GM12878 (cell line): ENCODE data around the gene CTDSP1. TPM values are rescaled to one million over a fixed set of nuclear protein-coding genes. Genes with fewer than 3 reads are reported as not detected.

ENCODE experiments used
- ATAC-seq: fragments of 200-7000 bp; cut with Tn5 transposase; 3 replicates; pipeline ENCODE4 v1.9.1; 2020; ENCODE audit warnings: mild to moderate bottlenecking, moderate library complexity
- BruUV-seq: library from RNA; stranded (reverse); fragments of 400-500 nt; replicated peaks from 2 replicates; lab custom pipeline; 2021; lab: Mats Ljungman, UMichigan
- CTCF ChIA-PET: fragments of 300-600 bp; sonication (Branson Sonifier 250); formaldehyde crosslinking; extraction: SDS; loops from one replicate; lab custom pipeline; 2021; ENCODE audit warnings: inconsistent platforms; lab: Yijun Ruan, JAX
- POLR2A ChIA-PET: fragments of 350-600 bp; formaldehyde crosslinking; extraction: SDS; loops from one replicate; lab custom pipeline; 2021; ENCODE audit warnings: inconsistent platforms; lab: Charles Lee
- RAD21 ChIA-PET: fragments of 300-600 bp; sonication (Branson Sonifier 250); formaldehyde crosslinking; loops from one replicate; lab custom pipeline; 2023; ENCODE audit warnings: antibody characterized with exemption; ENCODE audit not compliant: unreplicated experiment; lab: Charles Lee
- SMC1A ChIA-PET: fragments of 300-600 bp; sonication (Branson Sonifier 250); formaldehyde crosslinking; loops from one replicate; lab custom pipeline; 2023; ENCODE audit not compliant: unreplicated experiment, uncharacterized antibody; lab: Charles Lee
- DNase-seq: peaks from one replicate; pipeline ENCODE4 v3.0.0-alpha.2; 2011; ENCODE audit warnings: low read depth, low spot score
- FAIRE-seq: peaks from 3 replicates; lab custom pipeline; 2011; peaks lifted over from hg19 to GRCh38; lab: Jason Lieb, UNC
- H2AFZ ChIP-seq: 2 replicates; pipeline ENCODE4 v1.6.0; 2011; ENCODE audit warnings: low read depth, low read length, control low read depth; ENCODE audit not compliant: control insufficient read depth
- H3K27ac ChIP-seq: 2 replicates; pipeline ENCODE4 v1.5.1; 2011; ENCODE audit warnings: control low read depth; ENCODE audit not compliant: control insufficient read depth, insufficient read depth
- H3K27me3 ChIP-seq, 2 experiments: replicated peaks in 1 of 2; 2 replicates each; pipeline versions ENCODE4 v1.6.0 to v1.6.1; 2011; ENCODE audit warnings: low read length in 1 of 2; ENCODE audit not compliant: control insufficient read depth in 2 of 2, insufficient read depth in 2 of 2
- H3K36me3 ChIP-seq, 2 experiments: 2 replicates each; pipeline ENCODE4 v1.5.1; 2011; ENCODE audit warnings: low read length in 1 of 2; ENCODE audit not compliant: control insufficient read depth in 2 of 2, insufficient read depth in 2 of 2
- H3K4me1 ChIP-seq: 2 replicates; pipeline ENCODE4 v1.6.1; 2011; ENCODE audit warnings: mild to moderate bottlenecking, low read length, moderate library complexity, mixed read lengths; ENCODE audit not compliant: control insufficient read depth, insufficient read depth
- H3K4me2 ChIP-seq: 2 replicates; pipeline ENCODE4 v1.6.0; 2011; ENCODE audit warnings: control low read depth; ENCODE audit not compliant: control insufficient read depth, insufficient read depth
- H3K4me3 ChIP-seq: fragments of 200-600 bp; sonication (generic); 2 replicates; pipeline ENCODE4 v1.5.1; 2016
- H3K79me2 ChIP-seq: 2 replicates; pipeline ENCODE4 v1.6.0; 2011; ENCODE audit warnings: low read length; ENCODE audit not compliant: control insufficient read depth, insufficient read depth
- H3K9ac ChIP-seq: 2 replicates; pipeline ENCODE4 v1.8.0; 2011; ENCODE audit warnings: low read length, control low read depth, mixed read lengths; ENCODE audit not compliant: control insufficient read depth, insufficient read depth
- H3K9me3 ChIP-seq: replicated peaks from 3 replicates; pipeline ENCODE4 v1.5.1; 2011; ENCODE audit warnings: mild to moderate bottlenecking, low read length; ENCODE audit not compliant: control insufficient read depth, insufficient read depth
- H4K20me1 ChIP-seq: 2 replicates; pipeline ENCODE4 v1.6.0; 2011; ENCODE audit not compliant: control insufficient read depth, insufficient read depth
- ATF7 ChIP-seq: fragments of 450-650 bp; IDR thresholded peaks from 2 replicates; pipeline ENCODE4 v1.6.1; 2016; ENCODE audit warnings: low read depth, mild to moderate bottlenecking
- ESRRA ChIP-seq: IDR thresholded peaks from 2 replicates; pipeline ENCODE4 v1.6.1; 2012; ENCODE audit warnings: mild to moderate bottlenecking, low read length, improper control_type of control experiment
- ETV6 ChIP-seq, 2 experiments: fragments of 450-650 bp in 1 of 2; IDR thresholded peaks in 1 of 2; conservative IDR thresholded peaks in 1 of 2; 2 replicates each; pipeline ENCODE4 v1.6.1; 2014; ENCODE audit warnings: antibody characterized with exemption in 1 of 2, borderline replicate concordance in 1 of 2, low read depth in 1 of 2, mild to moderate bottlenecking in 1 of 2, moderate library complexity in 1 of 2
- FOS ChIP-seq: IDR thresholded peaks from 3 replicates; pipeline ENCODE4 v1.6.1; 2011; ENCODE audit warnings: borderline replicate concordance; ENCODE audit not compliant: insufficient read length; ENCODE audit errors: extremely low read depth
- GABPA ChIP-seq: IDR thresholded peaks from 2 replicates; pipeline ENCODE4 v1.6.1; 2014; ENCODE audit warnings: antibody characterized with exemption, low read depth, mild to moderate bottlenecking, inconsistent platforms
- MYB ChIP-seq: fragments of 150-350 bp; IDR thresholded peaks from 2 replicates; pipeline ENCODE4 v1.6.1; 2014; ENCODE audit warnings: mild to moderate bottlenecking, low read depth, low read length, borderline replicate concordance
- NR2C2 ChIP-seq: IDR thresholded peaks from 2 replicates; pipeline ENCODE4 v1.6.1; 2011; ENCODE audit warnings: borderline replicate concordance, low read depth; ENCODE audit not compliant: control insufficient read depth, insufficient read length
- PAX5 ChIP-seq: IDR thresholded peaks from 2 replicates; pipeline ENCODE4 v1.6.1; 2011; ENCODE audit warnings: low read depth, low read length, borderline replicate concordance
- SIX5 ChIP-seq: IDR thresholded peaks from 2 replicates; pipeline ENCODE4 v1.6.1; 2011; ENCODE audit warnings: mild to moderate bottlenecking, low read depth, low read length, moderate library complexity; ENCODE audit not compliant: severe bottlenecking
- SMARCA5 ChIP-seq: fragments of 450-650 bp; IDR thresholded peaks from 2 replicates; pipeline ENCODE4 v1.6.1; 2017; ENCODE audit warnings: mild to moderate bottlenecking
- SUPT20H ChIP-seq: IDR thresholded peaks from 2 replicates; pipeline ENCODE4 v1.6.1; 2011; ENCODE audit warnings: low read depth, mild to moderate bottlenecking, low read length, moderate library complexity, borderline replicate concordance; ENCODE audit not compliant: control insufficient read depth
- SUZ12 ChIP-seq: fragments of 200-600 bp; sonication (generic); IDR thresholded peaks from one replicate; pipeline ENCODE4 v1.6.1; 2018; ENCODE audit warnings: antibody characterized with exemption, mild to moderate bottlenecking; ENCODE audit not compliant: unreplicated experiment
- TARDBP ChIP-seq: IDR thresholded peaks from 2 replicates; pipeline ENCODE4 v1.6.1; 2016; ENCODE audit warnings: borderline replicate concordance
- TBL1XR1 ChIP-seq: IDR thresholded peaks from 2 replicates; pipeline ENCODE4 v1.6.1; 2012; ENCODE audit warnings: low read depth, low read length, improper control_type of control experiment
- ZSCAN29 ChIP-seq: fragments of 450-650 bp; IDR thresholded peaks from 2 replicates; pipeline ENCODE4 v1.6.1; 2017; ENCODE audit warnings: mild to moderate bottlenecking, moderate library complexity
- in situ Hi-C: fragments of 300-500 bp; cut with MboI; formaldehyde crosslinking; loops from 9 replicates; pipeline ENCODE4 v1.14.3; 2018; ENCODE audit warnings: mixed read lengths
- intact Hi-C: fragments of 100-400 bp; cut with micrococcal nuclease; formaldehyde crosslinking; loops from one replicate; pipeline ENCODE4 v1.14.2; 2022; ENCODE audit not compliant: unreplicated experiment
- polyA plus RNA-seq, 11 experiments: library from polyadenylated mRNA; depleted of rRNA in 4 of 11; unstranded in 6 of 11; stranded (reverse) in 5 of 11; fragments of >200 nt; fragmentation: Nextera tagmentation in 4 of 11; fragmentation: Illumina TruSeq in 1 of 11; extraction: Ambion mirVana in 4 of 11; extraction: Trizol in 1 of 11; gene quantifications; 1 replicate in 1 of 11; 2 replicates in 10 of 11; pipeline versions ENCODE4 v1.2.1 to v1.2.3, GENCODE V29; 2011 to 2016; ENCODE audit warnings: inconsistent platforms in 2 of 11, missing spikeins in 2 of 11, low read depth in 1 of 11
- total RNA-seq, 4 experiments: library from RNA; depleted of rRNA in 3 of 4; stranded (reverse); fragments of >200 nt in 3 of 4; fragmentation: Illumina TruSeq in 1 of 4; extraction: Trizol in 1 of 4; gene quantifications; 2 replicates each; pipeline versions ENCODE4 v1.2.1 to v1.2.3, GENCODE V29; 2013 to 2021
- TF ChIP-seq, protein P1 (sequence below): IDR thresholded peaks from 2 replicates; pipeline ENCODE4 v1.6.1; 2012; ENCODE audit warnings: low read length, inconsistent platforms
- TF ChIP-seq, protein P2 (sequence below): fragments of 150-350 bp; IDR thresholded peaks from 2 replicates; pipeline ENCODE4 v1.6.1; 2016; ENCODE audit warnings: low read depth, low read length
- TF ChIP-seq, protein P3 (sequence below): fragments of 450-650 bp; IDR thresholded peaks from 2 replicates; pipeline ENCODE4 v1.6.1; 2017; ENCODE audit warnings: low read depth, mild to moderate bottlenecking, moderate library complexity

The CTDSP1 gene
- total and polyA plus RNA-seq, 10 of the 15 experiments (the other 5 are each of a cell fraction or from before 2014, with no cell fraction given) = 3.0 to 75.9 (median 34.4) TPM

DNA sequence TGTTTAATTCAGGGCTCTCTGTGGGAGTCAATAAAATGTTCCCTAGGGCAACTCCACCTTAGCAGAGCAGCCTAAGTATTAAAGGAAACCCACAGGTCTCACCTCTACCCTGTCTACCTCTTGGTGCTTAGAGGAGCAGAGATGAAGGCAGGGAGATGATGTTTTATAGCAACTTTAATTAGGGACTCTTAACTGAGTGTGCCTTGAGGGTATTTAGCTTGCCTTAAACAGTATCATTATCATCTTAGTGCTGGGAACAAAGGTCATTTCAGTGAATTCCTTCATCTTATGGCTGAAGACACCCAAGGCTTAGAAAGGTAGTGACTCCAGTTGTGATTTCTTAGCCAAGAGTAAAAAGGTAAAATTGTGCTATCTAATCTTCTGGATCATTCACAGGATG lies 45.9 kb downstream of the CTDSP1 start:
- H2AFZ ChIP-seq = no peak overlapping the region
- intact Hi-C loops (no loop called here), in situ Hi-C loops (no loop called here)
- H3K27me3 ChIP-seq = no peaks in the 10 kb centered on the region
- FAIRE-seq (no peak), ATAC-seq (no peak), DNase-seq (no peak)
- H3K4me3 ChIP-seq = no peak overlapping the region
- no peak overlapping the region for H3K4me2 ChIP-seq
- TF ChIP-seq SUZ12 (no peak), GABPA (no peak), ATF7 (no peak), SIX5 (no peak), FOS (no peak), SMARCA5 (no peak), SUPT20H (no peak), ZSCAN29 (no peak), ETV6 (conservative IDR thresholded peaks at IDR 0.05 in 1 of 2, IDR thresholded peaks at IDR 0.05 in 1 of 2; ENCODE audit: borderline replicate concordance in 1 of 2, low read depth in 1 of 2) (no peak), NR2C2 (no peak), MYB (no peak), TARDBP (no peak), ESRRA (no peak), TBL1XR1 (no peak), PAX5 (no peak)
- TF ChIP-seq, protein P1, sequence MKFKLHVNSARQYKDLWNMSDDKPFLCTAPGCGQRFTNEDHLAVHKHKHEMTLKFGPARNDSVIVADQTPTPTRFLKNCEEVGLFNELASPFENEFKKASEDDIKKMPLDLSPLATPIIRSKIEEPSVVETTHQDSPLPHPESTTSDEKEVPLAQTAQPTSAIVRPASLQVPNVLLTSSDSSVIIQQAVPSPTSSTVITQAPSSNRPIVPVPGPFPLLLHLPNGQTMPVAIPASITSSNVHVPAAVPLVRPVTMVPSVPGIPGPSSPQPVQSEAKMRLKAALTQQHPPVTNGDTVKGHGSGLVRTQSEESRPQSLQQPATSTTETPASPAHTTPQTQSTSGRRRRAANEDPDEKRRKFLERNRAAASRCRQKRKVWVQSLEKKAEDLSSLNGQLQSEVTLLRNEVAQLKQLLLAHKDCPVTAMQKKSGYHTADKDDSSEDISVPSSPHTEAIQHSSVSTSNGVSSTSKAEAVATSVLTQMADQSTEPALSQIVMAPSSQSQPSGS = no peak
- TF ChIP-seq, protein P2, sequence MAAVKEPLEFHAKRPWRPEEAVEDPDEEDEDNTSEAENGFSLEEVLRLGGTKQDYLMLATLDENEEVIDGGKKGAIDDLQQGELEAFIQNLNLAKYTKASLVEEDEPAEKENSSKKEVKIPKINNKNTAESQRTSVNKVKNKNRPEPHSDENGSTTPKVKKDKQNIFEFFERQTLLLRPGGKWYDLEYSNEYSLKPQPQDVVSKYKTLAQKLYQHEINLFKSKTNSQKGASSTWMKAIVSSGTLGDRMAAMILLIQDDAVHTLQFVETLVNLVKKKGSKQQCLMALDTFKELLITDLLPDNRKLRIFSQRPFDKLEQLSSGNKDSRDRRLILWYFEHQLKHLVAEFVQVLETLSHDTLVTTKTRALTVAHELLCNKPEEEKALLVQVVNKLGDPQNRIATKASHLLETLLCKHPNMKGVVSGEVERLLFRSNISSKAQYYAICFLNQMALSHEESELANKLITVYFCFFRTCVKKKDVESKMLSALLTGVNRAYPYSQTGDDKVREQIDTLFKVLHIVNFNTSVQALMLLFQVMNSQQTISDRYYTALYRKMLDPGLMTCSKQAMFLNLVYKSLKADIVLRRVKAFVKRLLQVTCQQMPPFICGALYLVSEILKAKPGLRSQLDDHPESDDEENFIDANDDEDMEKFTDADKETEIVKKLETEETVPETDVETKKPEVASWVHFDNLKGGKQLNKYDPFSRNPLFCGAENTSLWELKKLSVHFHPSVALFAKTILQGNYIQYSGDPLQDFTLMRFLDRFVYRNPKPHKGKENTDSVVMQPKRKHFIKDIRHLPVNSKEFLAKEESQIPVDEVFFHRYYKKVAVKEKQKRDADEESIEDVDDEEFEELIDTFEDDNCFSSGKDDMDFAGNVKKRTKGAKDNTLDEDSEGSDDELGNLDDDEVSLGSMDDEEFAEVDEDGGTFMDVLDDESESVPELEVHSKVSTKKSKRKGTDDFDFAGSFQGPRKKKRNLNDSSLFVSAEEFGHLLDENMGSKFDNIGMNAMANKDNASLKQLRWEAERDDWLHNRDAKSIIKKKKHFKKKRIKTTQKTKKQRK = no peak
- TF ChIP-seq, protein P3, sequence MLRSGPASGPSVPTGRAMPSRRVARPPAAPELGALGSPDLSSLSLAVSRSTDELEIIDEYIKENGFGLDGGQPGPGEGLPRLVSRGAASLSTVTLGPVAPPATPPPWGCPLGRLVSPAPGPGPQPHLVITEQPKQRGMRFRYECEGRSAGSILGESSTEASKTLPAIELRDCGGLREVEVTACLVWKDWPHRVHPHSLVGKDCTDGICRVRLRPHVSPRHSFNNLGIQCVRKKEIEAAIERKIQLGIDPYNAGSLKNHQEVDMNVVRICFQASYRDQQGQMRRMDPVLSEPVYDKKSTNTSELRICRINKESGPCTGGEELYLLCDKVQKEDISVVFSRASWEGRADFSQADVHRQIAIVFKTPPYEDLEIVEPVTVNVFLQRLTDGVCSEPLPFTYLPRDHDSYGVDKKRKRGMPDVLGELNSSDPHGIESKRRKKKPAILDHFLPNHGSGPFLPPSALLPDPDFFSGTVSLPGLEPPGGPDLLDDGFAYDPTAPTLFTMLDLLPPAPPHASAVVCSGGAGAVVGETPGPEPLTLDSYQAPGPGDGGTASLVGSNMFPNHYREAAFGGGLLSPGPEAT = no peak
- peaks cover 1 to 4% of the 10 kb centered on the region in 2 experiments; a peak in 3 of 4 replicates for H3K36me3 ChIP-seq
- SMC1A ChIA-PET = no interaction called here
- H3K9me3 ChIP-seq = no peaks in the 10 kb centered on the region
- POLR2A ChIA-PET = no interaction called here
- RAD21 ChIA-PET = no interaction called here
- no peak overlapping the region for H3K27ac ChIP-seq
- no peaks in the 10 kb centered on the region for H4K20me1 ChIP-seq
- no peaks in the 10 kb centered on the region for H3K79me2 ChIP-seq
- CTCF ChIA-PET = interaction anchor here (0.5 to 1.0 kb wide), 2 partner anchors 20 to 524 kb away, joined by 3 to 4 read pairs; no protein-coding TSS in a partner anchor
- no TSS peak for BruUV-seq
- peaks cover 1% of the 10 kb centered on the region; the same call in 1 of the 2 replicates for H3K4me1 ChIP-seq
- no peak overlapping the region for H3K9ac ChIP-seq
